ENCODE measurements around the gene GPAM. TPM values are rescaled to one million over a fixed set of nuclear protein-coding genes. Genes with fewer than 3 reads are reported as not detected.

GPAM gene
- total and polyA plus RNA-seq, 2 donors from 2014 or later: 4.0 to 9.9 TPM

- Histone ChIP-seq H3K36me3 (ENCODE audit: control insufficient read depth in 2 of 3, insufficient read depth in 3 of 3, low read length in 3 of 3) (peaks cover 3 to 11% (median 9%) of the 10 kb centered on the region in 3 donors), H3K9ac (ENCODE audit: low read length in 3 of 3) (no peak overlapping the region), H3K9me3 (ENCODE audit: control insufficient read depth in 2 of 3, insufficient read depth in 1 of 3, low read length in 3 of 3) (no peaks in the 10 kb centered on the region), H3K27ac (ENCODE audit: low read depth in 2 of 2, low read length in 2 of 2) (no peak overlapping the region), H3K4me1 (ENCODE audit: control insufficient read depth in 2 of 3, insufficient read depth in 2 of 3, low read depth in 1 of 3, low read length in 3 of 3) (no peaks in the 10 kb centered on the region), H3K27me3 (ENCODE audit: control insufficient read depth, insufficient read depth, low read length) (no peaks in the 10 kb centered on the region), H3K4me3 (ENCODE audit: low read length in 3 of 3) (no peak overlapping the region)
- FAIRE-seq (no peak), DNase-seq (no peak)
- intact Hi-C loops (cut with DNase I): no loop called here
- TF ChIP-seq CTCF (IDR thresholded peaks at IDR 0.05; ENCODE audit: borderline replicate concordance, extremely low read depth, insufficient read depth): no peak
These were observed 32.0 kb downstream of the GPAM start for GRCh38 chr10:112151524-112152039.

- Histone ChIP-seq H3K27me3 (ENCODE audit: control insufficient read depth, insufficient read depth, low read length) (no peaks in the 10 kb centered on the region), H3K36me3 (ENCODE audit: control insufficient read depth in 2 of 3, insufficient read depth in 3 of 3, low read length in 3 of 3) (peaks cover 0 to 5% (median 0%) of the 10 kb centered on the region in 3 donors), H3K9me3 (ENCODE audit: control insufficient read depth in 2 of 3, insufficient read depth in 1 of 3, low read length in 3 of 3) (no peaks in the 10 kb centered on the region), H3K4me1 (ENCODE audit: control insufficient read depth in 2 of 3, insufficient read depth in 2 of 3, low read depth in 1 of 3, low read length in 3 of 3) (no peaks in the 10 kb centered on the region), H3K4me3 (ENCODE audit: low read length in 3 of 3) (no peak overlapping the region), H3K27ac (ENCODE audit: low read depth in 2 of 2, low read length in 2 of 2) (peak overlapping the region in 1 of 2 donors; percentile 6), H3K9ac (ENCODE audit: low read length in 3 of 3) (no peak overlapping the region)
- intact Hi-C loops (cut with DNase I): no loop called here
- no peak for TF ChIP-seq CTCF (IDR thresholded peaks at IDR 0.05; ENCODE audit: borderline replicate concordance, extremely low read depth, insufficient read depth)
- FAIRE-seq (no peak), DNase-seq (no peak)
These were observed 35.2 kb downstream of the GPAM start for GRCh38 chr10:112148331-112148730.

- H3K4me3 ChIP-seq (ENCODE audit: low read length in 3 of 3): no peak overlapping the region
- DNase-seq (no peak), FAIRE-seq (no peak)
- peaks cover 0 to 2% (median 0%) of the 10 kb centered on the region in 3 donors for H3K36me3 ChIP-seq (ENCODE audit: control insufficient read depth in 2 of 3, insufficient read depth in 3 of 3, low read length in 3 of 3)
- TF ChIP-seq CTCF (IDR thresholded peaks at IDR 0.05; ENCODE audit: borderline replicate concordance, extremely low read depth, insufficient read depth): no peak
- H3K9me3 ChIP-seq (ENCODE audit: control insufficient read depth in 2 of 3, insufficient read depth in 1 of 3, low read length in 3 of 3): no peaks in the 10 kb centered on the region
- no peak overlapping the region for H3K27ac ChIP-seq (ENCODE audit: low read depth in 2 of 2, low read length in 2 of 2)
- H3K27me3 ChIP-seq (ENCODE audit: control insufficient read depth, insufficient read depth, low read length): no peaks in the 10 kb centered on the region
- no peaks in the 10 kb centered on the region for H3K4me1 ChIP-seq (ENCODE audit: control insufficient read depth in 2 of 3, insufficient read depth in 2 of 3, low read depth in 1 of 3, low read length in 3 of 3)
- H3K9ac ChIP-seq (ENCODE audit: low read length in 3 of 3): no peak overlapping the region
- intact Hi-C loops (cut with DNase I): no loop called here
These were observed 36.8 kb downstream of the GPAM start for GRCh38 chr10:112146799-112147198.

- no peak for TF ChIP-seq CTCF (IDR thresholded peaks at IDR 0.05; ENCODE audit: borderline replicate concordance, extremely low read depth, insufficient read depth)
- no peaks in the 10 kb centered on the region for H3K27me3 ChIP-seq (ENCODE audit: control insufficient read depth, insufficient read depth, low read length)
- no peak overlapping the region for H3K4me3 ChIP-seq (ENCODE audit: low read length in 3 of 3)
- H3K27ac ChIP-seq (ENCODE audit: low read depth in 2 of 2, low read length in 2 of 2): no peak overlapping the region
- H3K36me3 ChIP-seq (ENCODE audit: control insufficient read depth in 2 of 3, insufficient read depth in 3 of 3, low read length in 3 of 3): no peaks in the 10 kb centered on the region
- H3K9me3 ChIP-seq (ENCODE audit: control insufficient read depth in 2 of 3, insufficient read depth in 1 of 3, low read length in 3 of 3): no peaks in the 10 kb centered on the region
- no peak for DNase-seq
- intact Hi-C loops (cut with DNase I): no loop called here
- FAIRE-seq: no peak
- no peaks in the 10 kb centered on the region for H3K4me1 ChIP-seq (ENCODE audit: control insufficient read depth in 2 of 3, insufficient read depth in 2 of 3, low read depth in 1 of 3, low read length in 3 of 3)
- H3K9ac ChIP-seq (ENCODE audit: low read length in 3 of 3): no peak overlapping the region
These were observed 38.3 kb downstream of the GPAM start for GRCh38 chr10:112145263-112145662.
